ENCODE results near the gene YOD1. TPM values are rescaled to one million over a fixed set of nuclear protein-coding genes. Genes with fewer than 3 reads are reported as not detected.

YOD1 gene
- total and polyA plus RNA-seq, 2 of the 13 experiments (the other 11 are each of a cell fraction or from before 2014, with no cell fraction given), result 3.4 to 9.1 TPM

DNA sequence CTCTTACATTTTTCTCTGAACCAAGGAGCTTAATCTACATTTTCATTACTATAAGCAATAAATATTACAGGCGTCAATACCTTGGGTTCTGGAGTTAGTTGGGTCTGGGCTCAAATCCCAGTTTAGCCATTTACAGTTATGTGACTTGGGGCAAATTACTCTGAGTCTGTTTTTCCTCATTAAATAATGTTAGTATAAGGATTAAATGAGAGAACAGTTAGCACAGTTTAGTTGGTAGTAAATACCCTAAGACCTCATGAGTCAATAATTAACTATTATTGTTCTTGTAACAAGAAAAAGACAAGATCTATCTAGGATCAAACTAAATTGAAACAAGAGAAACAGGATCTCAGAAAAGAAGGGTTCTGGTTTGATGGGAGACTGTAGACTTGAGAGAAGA is 23.1 kb downstream of the YOD1 start:
- ATAC-seq (no peak), FAIRE-seq (no peak), DNase-seq (ENCODE audit: low spot score) (no peak)
- no peak overlapping the region for H3K9ac ChIP-seq (ENCODE audit: insufficient read depth, low read depth, low read length)
- no peak overlapping the region for H3K27ac ChIP-seq (ENCODE audit: extremely low read length, insufficient read depth, low read length)
- ChIA-PET POLR2A (no interaction called here), CTCF (ENCODE audit: low intra/inter-chr PET ratio, low total read pairs) (no interaction called here)
- BruUV-seq (replicated peaks), result no TSS peak
- H3K36me3 ChIP-seq (replicated peaks in 1 of 2; ENCODE audit: control insufficient read depth in 1 of 2, insufficient read depth in 2 of 2, low read length in 2 of 2), result no peaks in the 10 kb centered on the region
- TF ChIP-seq, protein P1, sequence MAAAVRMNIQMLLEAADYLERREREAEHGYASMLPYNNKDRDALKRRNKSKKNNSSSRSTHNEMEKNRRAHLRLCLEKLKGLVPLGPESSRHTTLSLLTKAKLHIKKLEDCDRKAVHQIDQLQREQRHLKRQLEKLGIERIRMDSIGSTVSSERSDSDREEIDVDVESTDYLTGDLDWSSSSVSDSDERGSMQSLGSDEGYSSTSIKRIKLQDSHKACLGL (CRISPR knock-in tag; IDR thresholded peaks at IDR 0.05), result no peak
- no peak for TF ChIP-seq NCOR1 (IDR thresholded peaks at IDR 0.05; ENCODE audit: borderline replicate concordance, low read length)
- no peak for TF ChIP-seq SALL2 (CRISPR knock-in tag; IDR thresholded peaks at IDR 0.05)
- TF ChIP-seq ATF2 (CRISPR knock-in tag; IDR thresholded peaks at IDR 0.05), result no peak
- no peak for TF ChIP-seq SP4 (CRISPR knock-in tag; IDR thresholded peaks at IDR 0.05)
- TF ChIP-seq ZFX (CRISPR knock-in tag; IDR thresholded peaks at IDR 0.05; ENCODE audit: low read depth), result no peak
- TF ChIP-seq ZNF142 (CRISPR knock-in tag; IDR thresholded peaks at IDR 0.05), result no peak
- no peak for TF ChIP-seq RXRA (CRISPR knock-in tag; IDR thresholded peaks at IDR 0.05)
- TF ChIP-seq ZNF205 (CRISPR knock-in tag; IDR thresholded peaks at IDR 0.05), result no peak
- TF ChIP-seq ZNF260 (CRISPR knock-in tag; IDR thresholded peaks at IDR 0.05; ENCODE audit: borderline replicate concordance, low read depth), result no peak
- TF ChIP-seq IKZF1 (IDR thresholded peaks at IDR 0.05), result no peak
- TF ChIP-seq DNMT3B (CRISPR knock-in tag; conservative IDR thresholded peaks at IDR 0.05), result no peak
- TF ChIP-seq CREB1 (IDR thresholded peaks at IDR 0.05), result no peak
- TF ChIP-seq CREB1 (CRISPR knock-in tag; IDR thresholded peaks at IDR 0.05), result no peak
- H3K4me3 ChIP-seq (replicated peaks in 1 of 3; ENCODE audit: insufficient read depth in 1 of 3, low read depth in 2 of 3, low read length in 3 of 3), result no peak overlapping the region
- H4K20me1 ChIP-seq (ENCODE audit: insufficient read depth, low read length), result no peaks in the 10 kb centered on the region
- peaks cover 100% of the 10 kb centered on the region for H3K4me1 ChIP-seq (ENCODE audit: insufficient read depth, low read length)
- no peaks in the 10 kb centered on the region for H3K79me2 ChIP-seq (ENCODE audit: insufficient read depth, low read length)
- no peaks in the 10 kb centered on the region for H3K27me3 ChIP-seq (ENCODE audit: control insufficient read depth in 1 of 2, insufficient read depth in 2 of 2, low read length in 2 of 2)
- in situ Hi-C loops (cut with HindIII; ENCODE audit: extremely low pct_ligation_motif_present, low pct_unique_long_range_greater_than_20kb) (no loop called here), intact Hi-C loops (cut with micrococcal nuclease; ENCODE audit: unreplicated experiment) (no loop called here)
- no peak overlapping the region for H3K4me2 ChIP-seq (ENCODE audit: low read depth, low read length)
- H2AFZ ChIP-seq (ENCODE audit: low read length), result no peak overlapping the region
- no peaks in the 10 kb centered on the region for H3K9me3 ChIP-seq (ENCODE audit: low read length)
- WGBS (ENCODE audit: low lambda C conversion rate), result 91% methylated on average over 1 of the region's 1 CpG
